ENCODE measurements around the gene DLGAP1.

The DLGAP1 gene

GRCh38 chr18:3773303-3773702, 681.8 kb downstream of the DLGAP1 start:
- peak; percentile 64 for DNase-seq (ENCODE audit: low read depth)

- DNase-seq (ENCODE audit: low read depth) = peak; percentile 97
Observed at GRCh38 chr18:3771121-3771971, 683.8 kb downstream of the DLGAP1 start.

DNA sequence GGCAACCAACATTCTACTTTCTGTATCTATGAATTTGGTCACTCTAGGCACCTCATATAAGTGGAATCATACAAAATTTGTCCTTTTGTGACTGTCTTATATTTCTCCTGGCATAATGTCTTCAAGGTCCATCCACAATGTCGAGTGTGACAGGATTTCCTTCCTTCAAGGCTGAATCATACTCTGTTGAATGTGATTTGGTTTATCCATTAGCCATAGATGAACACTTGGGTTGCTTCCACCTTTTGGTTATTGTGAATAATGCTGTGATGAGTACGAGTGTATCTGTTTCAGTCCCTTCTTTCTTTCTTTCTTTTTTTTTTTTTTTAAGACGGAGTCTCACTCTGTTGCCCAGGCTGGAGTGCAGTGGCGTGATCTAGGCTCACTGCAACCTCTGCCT, 693.8 kb downstream of the DLGAP1 start:
- no peak for DNase-seq (ENCODE audit: low read depth)

- no peak for DNase-seq (ENCODE audit: low read depth)
Observed at GRCh38 chr18:3760741-3761140, 694.4 kb downstream of the DLGAP1 start.

GRCh38 chr18:3759099-3759498, 696.0 kb downstream of the DLGAP1 start:
- no peak for DNase-seq (ENCODE audit: low read depth)

GRCh38 chr18:3758531-3758930, 696.6 kb downstream of the DLGAP1 start:
- peak; percentile 79 for DNase-seq (ENCODE audit: low read depth)

GRCh38 chr18:3757361-3757760, 697.7 kb downstream of the DLGAP1 start:
- DNase-seq (ENCODE audit: low read depth) = no peak

- no peak for DNase-seq (ENCODE audit: low read depth)
Observed at GRCh38 chr18:3753106-3753505, 702.0 kb downstream of the DLGAP1 start.

GRCh38 chr18:3748086-3748485, 707.0 kb downstream of the DLGAP1 start:
- peak; percentile 15 for DNase-seq (ENCODE audit: low read depth)

- DNase-seq (ENCODE audit: low read depth) = peak; percentile 93
Observed at GRCh38 chr18:3747176-3747973, 707.7 kb downstream of the DLGAP1 start.

DNA sequence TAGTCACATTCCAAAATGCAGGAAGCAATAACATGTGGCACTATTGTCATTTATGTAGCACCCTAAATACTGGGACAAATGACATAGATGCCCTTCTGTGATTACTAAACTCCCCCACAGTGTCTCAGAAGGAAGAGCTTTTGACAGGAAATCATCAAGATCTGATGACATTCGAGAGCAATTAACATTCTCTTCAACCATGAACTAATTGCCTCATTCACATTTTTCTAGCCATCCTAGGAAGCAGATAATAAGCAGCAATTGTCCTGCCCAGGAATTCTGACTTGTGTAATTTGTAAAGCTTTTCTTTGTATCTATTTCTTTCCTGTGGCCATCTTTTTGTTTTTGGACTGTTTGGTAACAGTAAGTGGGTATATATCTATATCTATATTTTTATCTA, 712.6 kb downstream of the DLGAP1 start:
- DNase-seq (ENCODE audit: low read depth) = no peak

DNA sequence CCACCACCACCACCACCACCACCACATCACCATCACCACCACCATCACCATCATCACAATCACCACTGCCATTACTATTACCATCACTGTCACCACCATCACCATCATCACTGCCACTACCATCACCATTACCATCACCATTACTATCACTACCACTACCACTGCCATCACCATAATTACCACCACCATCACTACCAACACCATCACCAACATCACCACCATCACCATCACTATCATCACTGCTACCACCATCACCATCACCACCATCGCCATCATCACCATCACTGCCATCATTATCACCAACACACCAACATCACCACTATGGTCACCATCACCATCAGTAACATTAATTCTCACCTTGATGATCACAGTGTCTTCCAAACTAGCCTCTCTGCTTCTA, 713.8 kb downstream of the DLGAP1 start:
- no peak for DNase-seq (ENCODE audit: low read depth)

- no peak for DNase-seq (ENCODE audit: low read depth)
Observed at GRCh38 chr18:3728704-3729437, 726.2 kb downstream of the DLGAP1 start.

DNA sequence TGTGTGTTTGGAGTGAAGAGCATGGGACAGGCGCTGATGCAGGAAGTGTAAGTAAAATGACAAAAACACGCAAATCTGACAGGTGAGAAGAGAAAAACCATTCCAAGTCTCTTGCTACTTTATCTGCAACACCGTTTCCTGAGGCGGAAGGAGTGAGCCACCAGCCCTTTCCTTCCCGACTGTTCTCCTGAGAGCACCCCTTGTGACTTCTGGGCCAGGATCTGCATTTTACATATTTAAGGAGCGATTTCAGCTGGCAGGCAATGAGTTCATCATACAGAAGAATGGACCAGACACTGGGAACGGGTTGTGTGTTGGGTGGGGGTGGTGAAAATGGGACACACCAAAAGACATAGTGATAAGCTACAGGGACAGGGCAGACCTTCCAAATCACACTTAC, 727.8 kb downstream of the DLGAP1 start:
- no peak for DNase-seq (ENCODE audit: low read depth)

DNA sequence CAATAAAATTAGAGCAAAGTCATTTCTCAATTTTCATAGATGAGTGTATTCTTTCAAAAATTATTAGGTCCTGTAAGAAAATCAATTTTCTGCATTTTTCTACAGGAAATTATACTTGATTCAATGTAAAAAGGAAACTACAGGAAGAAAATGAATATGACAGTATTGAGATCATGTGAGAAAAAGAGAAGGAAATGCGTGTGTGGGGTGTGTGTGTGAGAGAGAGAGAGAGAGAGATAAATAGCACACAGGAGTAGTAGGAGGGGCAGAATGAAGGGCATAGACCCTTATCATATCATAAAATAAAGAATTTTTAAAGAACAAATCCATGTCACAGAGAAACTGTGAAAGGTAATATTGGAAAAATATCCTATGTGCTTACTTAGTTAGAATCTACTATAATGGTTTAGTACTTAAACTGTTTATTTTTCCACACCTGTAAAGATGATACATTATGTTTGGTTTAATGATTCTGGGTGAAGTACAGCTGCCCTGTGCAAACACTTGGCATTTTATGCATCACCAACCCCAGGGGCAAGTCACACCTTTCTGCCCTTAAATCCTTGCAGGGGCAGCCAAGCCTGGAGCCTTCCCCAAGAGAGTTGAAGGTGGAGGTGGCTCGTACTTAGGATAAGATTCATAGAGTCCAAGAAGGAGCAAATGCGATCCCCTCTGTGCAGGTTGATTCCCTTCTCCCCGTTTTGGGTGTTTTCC, 728.7 kb downstream of the DLGAP1 start:
- DNase-seq (ENCODE audit: low read depth) = no peak

GRCh38 chr18:3725115-3725514, 730.0 kb downstream of the DLGAP1 start:
- DNase-seq (ENCODE audit: low read depth) = no peak

DNA sequence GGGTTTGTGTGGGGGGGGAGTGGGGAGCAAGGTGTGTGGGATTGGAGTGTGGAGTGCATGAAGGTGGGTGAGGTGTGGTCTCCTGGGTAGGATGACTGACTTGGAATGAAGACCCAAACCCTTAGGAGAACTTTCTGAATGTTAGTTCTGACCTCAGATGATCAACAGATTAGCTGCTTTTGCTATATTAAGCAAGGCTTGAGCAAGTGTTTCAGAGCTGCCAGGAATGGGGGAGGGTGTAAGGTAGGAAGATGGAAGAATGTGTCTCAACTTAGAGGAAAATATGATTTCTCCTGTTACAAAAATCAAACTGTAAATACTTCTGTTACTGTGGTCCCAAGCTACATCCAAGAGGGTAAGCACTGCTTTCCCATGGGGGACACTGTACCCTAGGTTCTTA, 731.6 kb downstream of the DLGAP1 start:
- DNase-seq (ENCODE audit: low read depth) = peak; percentile 73

DNA sequence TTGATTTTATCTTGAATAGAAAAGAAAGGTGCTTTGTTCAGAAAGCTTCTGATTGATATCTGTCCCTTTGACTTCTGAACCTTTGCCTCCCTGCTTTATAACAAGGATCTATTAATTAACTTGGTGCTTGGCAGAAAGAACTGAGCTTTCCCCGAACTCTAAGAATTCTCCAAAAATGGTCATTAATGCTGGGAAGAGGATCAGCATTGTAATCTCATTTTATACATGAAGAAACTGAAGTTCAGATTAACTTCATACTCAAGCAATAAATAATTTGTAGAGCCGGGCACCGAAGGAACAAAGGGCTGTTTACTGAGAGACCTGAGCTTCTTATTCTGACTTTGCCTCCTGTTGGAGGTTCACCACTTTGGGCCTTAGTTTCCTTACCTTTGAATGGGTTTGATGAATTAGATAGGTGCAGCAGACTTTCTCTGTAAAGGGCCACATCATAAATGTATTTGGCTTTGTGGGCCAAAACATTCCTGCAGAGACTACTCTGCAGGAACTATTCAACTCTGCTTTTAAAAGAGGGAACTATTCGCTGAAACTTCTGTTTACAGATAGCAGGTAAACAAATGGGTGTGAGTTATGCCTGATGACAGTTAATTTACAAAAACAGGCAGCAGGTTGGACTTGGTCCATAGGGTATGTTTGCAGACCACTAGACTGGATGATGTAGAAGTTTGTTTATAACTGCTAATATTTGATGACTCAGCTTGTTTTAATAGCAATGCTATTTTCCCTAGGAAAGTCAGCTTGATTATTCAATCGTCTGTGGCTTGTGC, 732.3 kb downstream of the DLGAP1 start:
- DNase-seq (ENCODE audit: low read depth) = peak; percentile 82

DNA sequence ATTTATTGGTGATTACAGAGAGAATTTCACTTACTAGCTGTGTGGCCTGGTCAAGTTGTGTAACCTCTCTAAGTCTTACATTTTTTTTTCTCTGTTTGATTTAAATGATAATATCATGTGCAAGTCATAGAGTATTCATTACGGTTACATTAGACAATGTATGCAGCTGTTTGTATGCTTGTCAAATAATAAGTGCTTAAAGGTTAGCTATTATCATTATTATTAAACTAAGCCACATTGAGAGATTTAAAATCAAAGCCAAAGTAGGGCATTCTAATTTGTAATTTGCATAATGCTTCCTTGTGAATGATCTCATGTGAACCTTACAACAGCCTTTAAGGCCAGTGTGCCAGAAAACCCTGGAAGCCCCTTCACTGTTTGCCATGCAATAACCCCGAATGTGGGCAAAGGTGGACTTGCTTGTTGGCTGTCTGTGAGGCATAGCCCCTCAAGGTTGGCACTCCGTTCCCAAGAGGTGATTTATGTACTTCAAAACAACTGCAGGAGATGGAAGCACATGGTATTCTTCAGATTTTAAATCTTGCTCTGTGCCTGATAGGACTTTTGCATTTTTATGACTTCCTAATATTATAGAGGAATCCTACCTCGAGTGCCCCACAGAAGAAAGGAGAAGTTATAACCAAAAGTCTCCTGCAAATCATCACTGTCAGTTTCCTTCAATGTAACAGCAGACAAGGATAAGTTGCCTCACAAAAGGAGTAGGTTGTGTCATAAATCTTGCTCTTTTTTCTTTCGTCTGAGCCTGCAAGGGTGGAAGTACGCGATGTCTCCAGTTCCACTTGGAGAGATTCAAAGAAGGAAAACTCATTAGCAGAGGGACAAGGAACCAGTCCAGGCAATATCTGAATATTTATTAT, 733.1 kb downstream of the DLGAP1 start:
- DNase-seq (ENCODE audit: low read depth) = peak; percentile 91

Data from amniotic epithelial cell (primary cell).